GM21390 (cell line): ENCODE measurements around the gene GSTM3.
"Not testable (repeated sequence)": the region's sequence is repeated elsewhere in the genome, so short reads cannot be mapped to it uniquely, and the experiment has no call there.

Source experiments
- ATAC-seq: cut with Tn5 transposase; IDR thresholded peaks from one replicate; pipeline ENCODE4 v1.9.1; 2021; ENCODE audit not compliant: unreplicated experiment

Gene GSTM3

GRCh38 chr1:109732390-109732881 lies 8.4 kb downstream of the GSTM3 start:
- no peak for ATAC-seq

DNA sequence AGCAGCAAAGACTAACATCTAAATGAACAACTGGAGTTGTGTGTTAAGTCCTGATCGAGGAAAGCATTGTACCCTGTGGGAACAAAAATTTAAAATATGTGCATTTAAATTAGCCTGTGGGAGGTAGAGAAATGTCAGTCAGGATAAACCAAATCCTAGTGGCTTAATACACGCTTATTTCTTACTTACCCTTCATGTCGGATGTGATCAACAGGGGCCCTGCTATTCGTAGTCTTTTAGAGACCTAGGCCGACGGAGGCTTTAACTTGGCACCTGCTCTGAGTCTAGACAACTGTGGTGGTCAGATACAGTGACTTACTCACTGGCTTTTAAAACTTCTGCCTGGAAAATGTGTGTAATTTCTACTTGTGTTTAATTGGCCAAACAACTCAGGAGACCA lies 10.2 kb downstream of the GSTM3 start:
- no peak for ATAC-seq

DNA sequence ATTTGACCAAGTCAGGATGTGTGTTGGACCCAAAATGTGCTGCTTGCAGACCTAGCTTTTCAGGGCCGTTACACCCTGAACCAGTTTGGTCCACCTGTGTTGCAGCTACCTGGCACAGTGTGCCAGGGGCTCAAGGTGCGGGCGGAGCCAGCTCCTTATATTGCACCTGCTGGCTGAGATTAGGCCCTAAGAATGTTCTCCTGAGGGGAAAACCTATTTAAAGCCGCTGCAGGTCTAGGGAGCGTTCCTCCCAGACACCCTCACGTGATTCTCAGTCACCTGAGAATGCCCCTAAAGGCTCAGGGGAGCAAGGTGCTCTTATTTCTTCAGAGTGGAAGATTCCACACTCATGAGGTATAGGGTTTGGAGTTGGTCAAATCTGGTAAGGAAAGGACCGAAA lies 12.0 kb downstream of the GSTM3 start:
- ATAC-seq: no peak

GRCh38 chr1:109726728-109727373 lies 14.0 kb downstream of the GSTM3 start:
- no peak for ATAC-seq

DNA sequence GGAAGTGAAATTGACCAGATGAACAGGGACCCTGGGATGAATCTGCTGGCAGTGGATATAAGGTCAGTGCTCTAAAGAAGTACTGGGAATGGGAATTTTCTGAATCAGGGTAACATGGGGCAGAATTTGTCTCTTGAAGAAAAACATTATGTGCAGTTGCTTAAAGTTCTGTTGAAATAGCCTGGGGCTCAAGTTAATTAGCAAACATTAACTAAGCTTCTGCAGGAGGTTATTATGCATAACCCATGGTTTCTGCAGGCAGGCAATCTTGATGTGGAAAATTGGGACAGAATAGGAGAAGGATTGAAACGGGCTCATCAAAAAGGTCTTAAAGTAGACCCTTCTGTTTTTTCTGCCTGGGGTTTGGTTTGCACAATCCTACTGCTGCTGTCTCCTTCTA lies 14.8 kb downstream of the GSTM3 start:
- no peak for ATAC-seq

GRCh38 chr1:109725510-109725909 lies 15.3 kb downstream of the GSTM3 start:
- ATAC-seq: no peak

DNA sequence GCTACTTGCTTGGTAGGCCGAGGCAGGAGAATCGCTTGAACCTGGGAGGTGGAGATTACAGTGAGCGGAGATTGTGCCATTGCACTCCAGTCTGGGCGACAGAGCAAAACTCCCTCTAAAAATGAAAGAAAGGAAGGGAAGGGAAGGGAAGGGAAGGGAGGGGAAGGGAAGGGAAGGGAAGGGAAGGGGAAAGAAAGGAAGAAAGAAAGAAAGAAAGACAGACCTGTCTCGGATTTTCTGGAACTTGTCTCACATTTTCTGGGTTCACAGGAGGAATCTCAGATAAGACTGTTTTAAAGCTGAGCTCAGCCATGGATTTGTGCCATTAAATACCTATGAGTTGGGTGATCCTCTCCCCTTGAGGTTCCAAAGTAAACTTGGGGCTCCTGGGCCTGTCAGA lies 15.9 kb downstream of the GSTM3 start:
- ATAC-seq: no peak

GRCh38 chr1:109722908-109723691 lies 17.7 kb downstream of the GSTM3 start:
- no peak for ATAC-seq

DNA sequence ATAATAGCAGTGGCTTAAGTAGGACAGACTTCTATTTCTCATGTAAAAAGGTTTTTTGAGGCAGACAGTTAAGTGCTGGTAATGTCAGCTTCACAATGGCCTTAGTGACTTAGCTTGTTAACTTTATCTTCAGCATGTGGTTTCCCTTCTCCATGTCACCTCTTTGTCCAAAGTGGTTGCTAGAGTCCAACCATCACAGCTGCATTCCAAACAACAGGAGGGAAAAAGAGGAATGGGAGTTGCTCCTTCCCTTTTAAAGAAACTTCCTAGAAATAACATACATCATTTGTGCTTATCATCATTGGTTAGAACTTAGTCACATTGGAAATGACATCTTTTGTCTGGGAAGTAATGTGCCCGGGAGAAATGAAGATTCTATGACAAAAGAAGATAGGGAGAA lies 18.9 kb downstream of the GSTM3 start:
- ATAC-seq: no peak

GRCh38 chr1:109721042-109721441 lies 19.8 kb downstream of the GSTM3 start:
- no peak for ATAC-seq

GRCh38 chr1:109719337-109719837 lies 21.5 kb downstream of the GSTM3 start:
- no peak for ATAC-seq

DNA sequence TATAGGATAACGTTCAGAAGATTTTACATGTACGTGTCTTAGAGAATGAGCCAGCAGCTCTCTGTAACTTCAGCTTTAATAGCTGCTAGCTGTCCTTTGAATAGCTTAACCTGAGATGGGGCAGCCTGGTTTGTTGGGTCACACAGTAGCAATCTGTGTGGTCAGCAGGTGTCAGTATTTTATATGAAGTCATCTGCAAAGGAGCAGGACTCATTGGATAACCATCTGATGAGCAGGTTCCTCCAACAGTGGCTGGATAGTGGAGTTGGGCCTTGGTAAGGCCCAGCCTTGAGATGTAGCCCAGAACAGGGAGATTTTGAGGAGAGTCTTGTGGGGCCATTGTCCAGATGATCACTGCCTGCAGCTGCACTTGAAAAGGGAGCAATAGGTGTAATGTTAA lies 22.3 kb downstream of the GSTM3 start:
- no peak for ATAC-seq

DNA sequence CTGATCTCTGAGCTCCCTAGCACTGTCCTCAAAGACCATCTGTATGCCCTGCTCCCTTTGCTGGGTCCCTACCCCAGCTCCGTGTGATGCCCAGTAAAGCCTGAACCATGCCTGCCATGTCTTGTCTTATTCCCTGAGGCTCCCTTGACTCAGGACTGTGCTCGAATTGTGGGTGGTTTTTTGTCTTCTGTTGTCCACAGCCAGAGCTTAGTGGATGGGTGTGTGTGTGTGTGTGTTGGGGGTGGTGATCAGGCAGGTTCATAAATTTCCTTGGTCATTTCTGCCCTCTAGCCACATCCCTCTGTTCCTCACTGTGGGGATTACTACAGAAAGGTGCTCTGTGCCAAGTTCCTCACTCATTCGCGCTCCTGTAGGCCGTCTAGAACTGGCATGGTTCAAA lies 23.1 kb downstream of the GSTM3 start:
- ATAC-seq: no peak

- no peak for ATAC-seq
These were observed 24.2 kb downstream of the GSTM3 start for GRCh38 chr1:109716570-109717090.

DNA sequence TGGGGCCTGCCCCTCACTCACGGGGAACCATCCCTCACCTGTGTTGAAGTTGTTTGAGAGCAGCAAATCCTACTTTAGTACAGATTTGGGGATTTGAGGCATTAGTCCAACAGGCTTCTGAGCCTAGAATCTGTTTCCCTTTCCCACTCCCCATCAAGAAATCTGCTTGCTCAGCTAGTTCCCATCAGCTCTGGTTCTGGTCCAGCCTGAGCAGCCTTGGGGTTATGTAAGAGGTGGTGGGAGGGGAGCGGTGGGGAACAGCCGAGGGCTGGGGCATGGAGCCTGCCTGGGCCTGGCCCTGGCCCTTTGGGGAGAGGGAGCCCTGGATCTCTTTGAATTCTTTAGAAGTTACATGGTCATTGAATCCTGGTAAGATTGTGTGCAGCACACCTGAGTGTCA lies 24.7 kb downstream of the GSTM3 start:
- no peak for ATAC-seq

- no peak for ATAC-seq
These were observed 26.0 kb downstream of the GSTM3 start for GRCh38 chr1:109714661-109715372.

GRCh38 chr1:109713636-109714035 lies 27.2 kb downstream of the GSTM3 start:
- ATAC-seq: no peak

- no peak for ATAC-seq
These were observed 28.4 kb downstream of the GSTM3 start for GRCh38 chr1:109712321-109712864.

- ATAC-seq: not testable (repeated sequence)
These were observed 29.1 kb downstream of the GSTM3 start, which contains the start of gene GSTM5 for GRCh38 chr1:109711593-109712320. Gene GSTM5 (plus strand): TSS chr1:109712251. CDS start chr1:109712313, 62 bp downstream.

DNA sequence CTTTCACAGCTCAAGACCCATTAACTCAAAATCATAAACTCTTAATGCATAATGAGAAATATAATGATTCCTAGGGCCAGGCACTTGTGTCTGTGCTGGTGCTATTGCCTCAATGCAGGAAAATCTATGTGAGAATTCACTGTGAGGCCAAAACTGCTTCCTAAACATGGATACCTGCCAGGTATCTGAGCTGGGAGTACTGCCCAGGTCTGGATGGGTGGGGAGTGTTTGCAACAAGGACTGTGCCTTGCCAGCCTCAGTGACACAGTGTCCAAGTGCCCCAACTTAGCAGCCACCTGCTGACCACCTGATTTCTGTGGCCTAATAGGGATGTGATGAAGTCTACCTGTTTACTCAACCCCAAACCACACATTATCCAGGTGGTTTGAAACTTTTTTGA lies 31.0 kb downstream of the GSTM3 start:
- ATAC-seq: not testable (repeated sequence)
